Fibroblast of pulmonary artery (primary cell): ENCODE results near the gene TENM3.
"Not testable (repeated sequence)": the region's sequence is repeated elsewhere in the genome, so short reads cannot be mapped to it uniquely, and the experiment has no call there.

Experiments
- DNase-seq: peaks from one replicate; pipeline ENCODE4 v3.0.0-alpha.2; 2010; ENCODE audit warnings: low read depth
- H3K4me3 ChIP-seq: replicated peaks from 2 replicates; pipeline ENCODE4 v1.5.1; 2011; ENCODE audit warnings: low read depth, mild to moderate bottlenecking, control low read depth, low read length, moderate library complexity
- TF ChIP-seq, protein P1 (sequence below): IDR thresholded peaks from 2 replicates; pipeline ENCODE4 v1.5.1; 2011; ENCODE audit warnings: mild to moderate bottlenecking, control low read depth, low read length, inconsistent platforms; ENCODE audit errors: missing control alignments

TENM3 gene

DNA sequence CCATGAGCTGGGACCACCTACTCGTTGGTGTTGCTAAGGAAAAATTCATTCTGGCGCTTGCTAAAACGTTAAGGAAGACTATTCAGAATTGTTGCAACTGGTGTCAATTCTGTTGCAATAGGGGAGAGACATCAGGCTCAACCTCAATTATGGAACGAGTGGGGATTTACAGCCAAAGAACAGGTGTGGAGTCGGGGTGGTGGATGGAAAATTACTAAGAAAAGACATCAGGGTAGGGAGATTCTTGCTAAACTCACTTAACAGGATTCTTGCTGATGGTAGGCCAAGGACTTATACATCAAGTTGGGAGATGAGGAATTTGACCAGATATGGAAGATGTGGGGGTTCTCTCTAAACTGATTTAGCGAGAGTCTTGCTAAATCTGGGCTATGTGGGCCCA lies 139.7 kb downstream of the TENM3 start:
- TF ChIP-seq, protein P1, sequence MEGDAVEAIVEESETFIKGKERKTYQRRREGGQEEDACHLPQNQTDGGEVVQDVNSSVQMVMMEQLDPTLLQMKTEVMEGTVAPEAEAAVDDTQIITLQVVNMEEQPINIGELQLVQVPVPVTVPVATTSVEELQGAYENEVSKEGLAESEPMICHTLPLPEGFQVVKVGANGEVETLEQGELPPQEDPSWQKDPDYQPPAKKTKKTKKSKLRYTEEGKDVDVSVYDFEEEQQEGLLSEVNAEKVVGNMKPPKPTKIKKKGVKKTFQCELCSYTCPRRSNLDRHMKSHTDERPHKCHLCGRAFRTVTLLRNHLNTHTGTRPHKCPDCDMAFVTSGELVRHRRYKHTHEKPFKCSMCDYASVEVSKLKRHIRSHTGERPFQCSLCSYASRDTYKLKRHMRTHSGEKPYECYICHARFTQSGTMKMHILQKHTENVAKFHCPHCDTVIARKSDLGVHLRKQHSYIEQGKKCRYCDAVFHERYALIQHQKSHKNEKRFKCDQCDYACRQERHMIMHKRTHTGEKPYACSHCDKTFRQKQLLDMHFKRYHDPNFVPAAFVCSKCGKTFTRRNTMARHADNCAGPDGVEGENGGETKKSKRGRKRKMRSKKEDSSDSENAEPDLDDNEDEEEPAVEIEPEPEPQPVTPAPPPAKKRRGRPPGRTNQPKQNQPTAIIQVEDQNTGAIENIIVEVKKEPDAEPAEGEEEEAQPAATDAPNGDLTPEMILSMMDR = no peak
- DNase-seq = no peak
- H3K4me3 ChIP-seq = no peak overlapping the region

DNA sequence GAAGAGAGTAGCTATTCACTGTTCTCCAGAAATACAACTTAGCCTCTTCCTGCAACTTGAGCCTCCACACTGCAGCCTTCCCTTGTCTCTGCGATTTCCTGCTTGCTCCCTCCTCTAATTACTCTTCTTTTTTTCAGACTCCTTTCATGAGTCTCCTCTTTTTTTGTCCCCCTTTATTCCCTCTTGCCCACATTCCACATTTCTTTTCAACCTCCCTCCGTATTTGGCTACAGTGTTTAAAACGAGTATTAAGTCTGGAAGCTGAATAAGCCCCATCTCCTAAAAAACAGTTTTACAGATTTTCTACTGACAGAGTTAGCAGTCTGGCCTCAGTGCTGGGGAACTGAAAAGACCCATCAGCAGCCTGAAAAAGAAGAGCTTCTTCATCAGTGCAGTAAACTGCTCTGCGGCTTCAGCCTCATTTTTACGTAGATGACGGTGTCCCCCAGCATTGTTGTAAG lies 141.5 kb downstream of the TENM3 start:
- DNase-seq = no peak
- TF ChIP-seq, protein P1 = no peak
- H3K4me3 ChIP-seq = no peak overlapping the region

DNA sequence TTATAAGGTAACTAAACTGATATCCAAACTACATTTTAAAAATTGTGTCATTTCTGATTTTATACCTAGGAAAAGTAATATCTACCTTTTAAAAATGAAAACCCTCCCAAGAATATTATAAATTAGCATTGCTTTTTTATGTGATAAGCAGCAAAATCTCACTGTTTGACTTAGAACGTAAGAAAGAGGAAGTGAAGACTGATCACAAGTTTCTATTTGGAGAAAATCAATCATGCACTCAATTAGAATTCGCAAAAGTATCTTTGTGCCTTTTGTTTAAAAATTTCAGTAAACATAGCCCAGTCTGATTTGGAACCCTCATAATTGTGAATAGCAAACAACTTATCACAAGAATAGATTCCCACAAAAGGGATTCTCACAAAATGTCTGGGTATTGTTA lies 142.7 kb downstream of the TENM3 start:
- no peak for DNase-seq
- TF ChIP-seq, protein P1 = no peak
- no peak overlapping the region for H3K4me3 ChIP-seq

DNA sequence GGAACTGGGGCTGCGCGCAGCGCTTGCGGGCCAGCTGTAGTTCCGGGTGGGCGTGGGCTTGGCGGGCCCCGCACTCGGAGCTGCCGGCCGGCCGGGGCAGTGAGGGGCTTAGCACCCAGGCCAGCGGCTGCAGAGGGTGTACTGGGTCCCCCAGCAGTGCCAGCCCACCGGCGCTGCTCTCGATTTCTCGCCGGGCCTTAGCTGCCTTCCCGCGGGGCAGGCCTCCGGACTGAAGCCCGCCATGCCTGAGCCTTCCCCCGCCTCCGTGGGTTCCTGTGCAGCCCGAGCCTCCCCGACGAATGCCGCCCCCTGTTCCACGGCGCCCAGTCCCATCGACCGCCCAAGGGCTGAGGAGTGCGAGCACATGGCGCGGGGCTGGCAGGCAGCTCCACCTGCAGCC lies 143.4 kb downstream of the TENM3 start:
- not testable (repeated sequence) for DNase-seq

DNA sequence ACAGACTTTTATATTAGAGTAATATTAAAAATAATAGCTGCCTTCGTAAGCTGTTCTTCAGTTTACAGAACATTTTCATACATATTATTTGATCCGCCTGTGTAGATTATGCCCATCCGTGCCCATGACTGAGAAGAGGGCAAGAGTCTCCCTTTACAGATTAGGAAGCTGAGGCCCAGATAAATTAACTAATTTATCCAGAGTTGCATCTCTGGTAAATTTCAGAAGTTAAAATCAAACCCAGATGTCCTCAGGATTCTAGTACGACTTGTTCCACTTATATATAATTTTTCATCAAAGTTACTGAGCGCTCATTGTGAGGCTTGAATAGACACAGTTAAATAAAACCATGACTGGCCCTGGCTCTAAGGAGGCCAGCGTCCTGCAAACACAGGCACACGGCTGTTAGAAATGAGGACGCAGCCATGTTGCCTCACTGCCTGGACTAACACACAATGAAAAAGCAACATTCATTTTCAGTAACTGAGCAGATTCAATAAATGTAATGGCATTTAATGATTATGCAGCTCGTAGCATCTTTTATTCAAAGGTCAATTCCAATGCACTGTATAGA lies 148.0 kb downstream of the TENM3 start:
- no peak for DNase-seq
- TF ChIP-seq, protein P1 = no peak
- H3K4me3 ChIP-seq = no peak overlapping the region

More for the DNA sequence above, 143.4 kb downstream of the TENM3 start:
- H3K4me3 ChIP-seq = not testable (repeated sequence)

DNA sequence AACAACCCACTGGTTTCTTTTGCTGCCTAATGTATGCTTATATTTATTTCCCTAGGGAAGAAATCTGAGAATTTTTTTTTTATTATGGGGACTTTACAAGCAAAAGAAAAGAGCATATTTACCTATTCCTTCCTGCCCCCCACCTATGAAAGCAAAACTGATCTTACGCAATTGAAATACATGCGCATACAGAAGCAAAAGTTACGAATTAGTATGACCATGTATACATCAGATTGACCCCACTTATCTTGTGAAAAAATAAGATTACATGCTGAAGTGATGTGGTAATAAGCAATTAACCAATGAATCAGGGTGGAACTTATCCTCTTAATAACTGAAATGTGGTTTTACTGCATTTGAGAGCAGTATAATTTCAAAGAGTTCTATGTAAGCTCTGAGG lies 151.0 kb downstream of the TENM3 start:
- TF ChIP-seq, protein P1 = no peak
- DNase-seq = no peak
- H3K4me3 ChIP-seq = no peak overlapping the region

DNA sequence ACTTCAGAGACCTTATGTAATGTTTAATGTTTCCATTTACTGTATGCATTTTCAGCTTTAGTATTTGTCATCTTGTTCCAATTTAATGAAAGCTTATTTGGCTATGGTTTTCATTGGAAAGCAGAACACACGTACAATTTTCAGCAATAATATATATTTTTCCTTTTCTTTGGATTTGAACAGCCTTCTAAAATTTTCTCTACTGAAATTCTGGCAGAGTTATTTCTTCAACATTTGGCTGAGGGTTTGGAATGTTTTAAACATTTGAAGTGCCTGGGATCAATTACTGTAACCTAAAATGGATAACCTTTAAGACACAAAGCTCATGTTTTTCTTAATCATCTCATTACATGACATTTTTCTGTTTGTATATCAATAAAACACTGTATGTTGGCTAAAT lies 156.9 kb downstream of the TENM3 start:
- TF ChIP-seq, protein P1 = no peak
- H3K4me3 ChIP-seq = no peak overlapping the region
- no peak for DNase-seq
